WERI-Rb-1 (cell line): ENCODE measurements around the gene CCDC137.

ENCODE experiments used
- DNase-seq: peaks from one replicate; pipeline ENCODE4 v3.0.0-alpha.2; 2020
- H3K27ac ChIP-seq: fragments of 250-450 bp; sonication (Bioruptor Pico); 2 replicates; pipeline ENCODE4 v1.5.1; 2020; ENCODE audit warnings: mild to moderate bottlenecking, moderate library complexity
- H3K27me3 ChIP-seq: fragments of 250-450 bp; sonication (Bioruptor Pico); 2 replicates; pipeline ENCODE4 v1.5.1; 2021; ENCODE audit warnings: mild to moderate bottlenecking, low read depth, moderate library complexity; ENCODE audit not compliant: insufficient read depth, severe bottlenecking
- H3K36me3 ChIP-seq: fragments of 250-450 bp; sonication (Bioruptor Pico); 2 replicates; pipeline ENCODE4 v1.5.1; 2020; ENCODE audit warnings: mild to moderate bottlenecking, moderate library complexity
- H3K4me3 ChIP-seq: 2 replicates; pipeline ENCODE4 v1.5.1; 2011; ENCODE audit warnings: low read depth, mild to moderate bottlenecking, control low read depth, low read length
- H3K9me3 ChIP-seq: fragments of 250-450 bp; sonication (Bioruptor Pico); 2 replicates; pipeline ENCODE4 v1.5.1; 2021; ENCODE audit warnings: mild to moderate bottlenecking, moderate library complexity; ENCODE audit not compliant: severe bottlenecking
- CTCF ChIP-seq: IDR thresholded peaks from 2 replicates; pipeline ENCODE4 v1.5.1; 2011; ENCODE audit warnings: low read depth, mild to moderate bottlenecking, control low read depth, inconsistent platforms, low read length

Gene CCDC137

DNA sequence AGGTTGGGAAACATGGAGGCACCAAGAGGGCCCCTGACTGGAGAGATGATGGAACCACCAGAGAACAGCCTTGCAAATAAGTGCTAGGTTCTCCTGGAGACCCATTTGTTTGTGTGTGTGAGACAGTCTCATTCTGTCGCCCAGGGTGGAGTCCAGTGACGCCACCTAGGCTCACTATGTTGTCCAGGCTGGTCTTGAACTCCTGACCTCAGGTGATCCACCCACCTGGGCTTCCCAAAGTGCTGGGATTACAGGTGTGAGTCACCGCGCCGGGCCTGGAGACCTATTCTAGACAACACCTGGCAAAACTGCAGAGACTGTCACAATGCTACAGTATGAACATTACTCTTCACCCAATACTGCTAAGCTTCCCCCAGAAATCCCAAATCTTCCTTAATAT is 31.1 kb upstream of the CCDC137 start:
- Histone ChIP-seq H3K4me3 (no peak overlapping the region), H3K27ac (peak overlapping the region; percentile 93; the same call in 1 of the 2 replicates), H3K27me3 (no peaks in the 10 kb centered on the region), H3K9me3 (no peaks in the 10 kb centered on the region), H3K36me3 (peaks cover 46% of the 10 kb centered on the region)
- TF ChIP-seq CTCF = no peak
- no peak for DNase-seq

GRCh38 chr17:81635973-81636504 is 30.5 kb upstream of the CCDC137 start:
- H3K27me3 ChIP-seq = no peaks in the 10 kb centered on the region
- no peak for TF ChIP-seq CTCF
- H3K9me3 ChIP-seq = no peaks in the 10 kb centered on the region
- no peak for DNase-seq
- peaks cover 40% of the 10 kb centered on the region for H3K36me3 ChIP-seq
- peak overlapping the region; percentile 93 for H3K27ac ChIP-seq
- peak overlapping the region; percentile 87 for H3K4me3 ChIP-seq

DNA sequence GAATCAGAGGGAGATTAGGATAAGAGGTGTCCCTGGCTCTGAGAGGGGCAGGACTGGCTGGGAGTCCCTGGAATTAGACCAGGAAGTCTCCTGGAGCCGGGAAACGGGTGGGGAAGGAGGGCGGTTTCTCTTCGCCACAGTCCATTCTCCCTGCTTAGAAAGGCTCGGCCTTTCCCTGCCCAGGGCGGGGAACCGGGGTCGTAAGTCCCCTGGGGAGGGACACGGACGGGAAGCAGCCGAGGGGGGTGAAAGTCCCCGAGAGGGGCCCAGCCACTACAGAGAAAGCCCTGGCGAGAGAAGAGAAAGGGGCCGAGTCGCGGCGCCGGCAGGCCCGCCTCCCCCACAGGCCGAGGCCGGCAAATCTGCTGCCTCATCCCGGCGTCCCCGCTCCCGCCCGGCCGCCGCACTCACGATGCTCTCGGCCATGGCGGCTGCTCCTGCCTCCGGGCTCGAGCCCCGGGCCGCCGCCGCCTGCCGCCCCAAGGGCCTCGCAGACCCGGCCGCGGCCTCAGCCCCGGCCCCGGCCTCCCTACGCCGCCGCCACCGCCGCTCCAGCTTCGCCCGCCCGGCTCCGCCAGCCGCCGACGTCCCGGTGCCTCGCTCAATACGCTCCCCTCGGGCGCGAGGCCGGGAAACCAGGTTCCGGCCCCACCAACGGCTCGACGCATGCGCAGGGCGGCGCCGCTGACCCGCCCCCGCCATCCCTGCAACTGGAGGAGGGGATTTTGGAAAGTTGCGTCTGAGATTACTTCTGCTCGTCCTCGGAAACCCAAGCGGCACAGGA is 29.8 kb upstream of the CCDC137 start, which contains the start of the genes NPLOC4 and TSPAN10:
Gene NPLOC4, minus strand, starts transcription at position 608 of the 784 bp plus-strand sequence. Its CDS starts 182 bp downstream, at position 426.
Gene TSPAN10, plus strand, starts transcription at position 692 of the 784 bp plus-strand sequence. CDS start 5,217 bp downstream, outside the sequence.
- peak within 1 kb of the TSS; percentile 93 for H3K27ac ChIP-seq
- H3K27me3 ChIP-seq = no peaks in the 10 kb centered on the region
- no peak for TF ChIP-seq CTCF
- no peaks in the 10 kb centered on the region for H3K9me3 ChIP-seq
- H3K4me3 ChIP-seq = peak within 1 kb of the TSS; percentile 87
- DNase-seq = peak; percentile 91
- H3K36me3 ChIP-seq = peaks cover 36% of the 10 kb centered on the region

DNA sequence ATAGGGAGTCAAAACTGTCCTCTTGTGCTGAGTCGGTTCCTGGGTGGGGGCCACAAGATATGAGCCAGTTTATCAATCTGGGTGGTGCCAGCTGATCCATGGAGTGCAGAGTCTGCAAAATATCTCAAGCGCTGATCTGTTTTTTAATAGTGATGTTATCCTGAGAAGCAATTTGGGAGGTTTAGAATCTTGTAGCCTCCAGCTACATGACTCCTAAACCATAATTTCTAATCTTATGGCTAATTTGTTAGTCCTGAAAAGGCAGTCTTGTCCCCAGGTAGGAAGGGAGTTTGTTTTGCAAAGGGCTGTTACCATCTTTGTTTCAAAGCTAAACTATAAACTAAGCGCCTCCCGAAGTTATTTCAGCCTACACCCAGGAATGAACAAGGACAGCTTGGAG is 27.9 kb upstream of the CCDC137 start:
- peaks cover 19% of the 10 kb centered on the region for H3K36me3 ChIP-seq
- no peaks in the 10 kb centered on the region for H3K27me3 ChIP-seq
- DNase-seq = no peak
- no peak overlapping the region for H3K27ac ChIP-seq
- H3K9me3 ChIP-seq = no peaks in the 10 kb centered on the region
- no peak for TF ChIP-seq CTCF
- no peak overlapping the region for H3K4me3 ChIP-seq

- H3K27me3 ChIP-seq = no peaks in the 10 kb centered on the region
- peaks cover 7% of the 10 kb centered on the region for H3K36me3 ChIP-seq
- no peak for TF ChIP-seq CTCF
- no peaks in the 10 kb centered on the region for H3K9me3 ChIP-seq
- H3K27ac ChIP-seq = no peak overlapping the region
- no peak for DNase-seq
- H3K4me3 ChIP-seq = no peak overlapping the region
Observed at GRCh38 chr17:81640011-81640410, 26.5 kb upstream of the CCDC137 start.
